ENCODE results near the gene LRWD1. TPM values are rescaled to one million over a fixed set of nuclear protein-coding genes. Genes with fewer than 3 reads are reported as not detected.

LRWD1 gene
- total and polyA plus RNA-seq, 2 of the 4 experiments (the other 2 are of a cell fraction), result 20.3 to 27.2 TPM

- H2AK5ac ChIP-seq (ENCODE audit: low read depth, low read length), result no peak overlapping the region
- no peak overlapping the region for H3K18ac ChIP-seq (ENCODE audit: low read depth, low read length)
- H3K79me1 ChIP-seq (ENCODE audit: low read depth in 1 of 2, low read length in 2 of 2), result peaks cover 0 to 7% of the 10 kb centered on the region in 2 experiments; a peak in 2 of 4 replicates
- H3K27me3 ChIP-seq (ENCODE audit: control insufficient read depth, insufficient read depth, low read length), result no peaks in the 10 kb centered on the region
- no peak overlapping the region for H4K5ac ChIP-seq (ENCODE audit: low read depth, low read length)
- H3K36me3 ChIP-seq (ENCODE audit: control insufficient read depth, insufficient read depth, low read length), result peaks cover 38% of the 10 kb centered on the region
- no peak overlapping the region for H3K4me3 ChIP-seq (ENCODE audit: insufficient read depth, low read depth, low read length)
- H4K8ac ChIP-seq (ENCODE audit: low read depth in 2 of 2, low read length in 2 of 2), result no peak overlapping the region
- no peak overlapping the region for H3K4me2 ChIP-seq (ENCODE audit: low read depth, low read length)
- H2AFZ ChIP-seq (replicated peaks; ENCODE audit: low read length, poor library complexity), result no peak overlapping the region
- no peak overlapping the region for H2AK9ac ChIP-seq (replicated peaks; ENCODE audit: low read depth, low read length, poor library complexity)
- ATAC-seq (ENCODE audit: low read depth), result no peak
- no peak overlapping the region for H3K4ac ChIP-seq (ENCODE audit: low read depth, low read length)
- intact Hi-C loops (cut with micrococcal nuclease) (no loop called here), in situ Hi-C loops (cut with MboI; ENCODE audit: low sequenced_read_pairs) (no loop called here), dilution Hi-C loops (cut with HindIII; ENCODE audit: low sequenced_read_pairs, unreplicated experiment) (no loop called here)
- no peak for DNase-seq
- BruUV-seq (replicated peaks), result no TSS peak
- WGBS, 2 experiments (ENCODE audit: extremely low coverage in 2 of 2, insufficient read length in 1 of 2), result no CpG with 5 or more reads among the region's 31 CpGs
- H3K9me3 ChIP-seq (ENCODE audit: control insufficient read depth, insufficient read depth, low read length), result no peaks in the 10 kb centered on the region
- H3K9ac ChIP-seq (ENCODE audit: low read depth, low read length), result no peak overlapping the region
- no peak overlapping the region for H3K23ac ChIP-seq (ENCODE audit: low read depth, low read length)
- H2BK20ac ChIP-seq (ENCODE audit: low read depth, low read length), result no peak overlapping the region
- H3K4me1 ChIP-seq (ENCODE audit: control insufficient read depth, insufficient read depth, low read length), result no peaks in the 10 kb centered on the region; the same call in 1 of the 2 replicates
- ChIA-PET POLR2A (ENCODE audit: unreplicated experiment) (no interaction called here), CTCF (no interaction called here)
- peaks cover 5% of the 10 kb centered on the region; the same call in 1 of the 2 replicates for H4K20me1 ChIP-seq (ENCODE audit: insufficient read depth, low read length)
- H4K91ac ChIP-seq (ENCODE audit: insufficient read depth, low read depth, low read length), result no peak overlapping the region
- H3K27ac ChIP-seq (ENCODE audit: insufficient read depth, low read length), result no peak overlapping the region
- H2BK120ac ChIP-seq (ENCODE audit: low read depth, low read length), result no peak overlapping the region
- H3K14ac ChIP-seq (replicated peaks; ENCODE audit: low read depth, low read length), result no peak overlapping the region
- no peak overlapping the region for H3K56ac ChIP-seq (ENCODE audit: extremely low read depth, insufficient read depth, low read length)
- H3K9me1 ChIP-seq (ENCODE audit: insufficient read depth, low read length), result 0 out of 2 replicates have a peak, but pooled peaks cover 2% of the 10 kb centered on the region
- H2BK15ac ChIP-seq (ENCODE audit: low read depth, low read length), result no peak overlapping the region
- no peak overlapping the region for H2BK5ac ChIP-seq (ENCODE audit: low read depth, low read length, poor library complexity, severe bottlenecking)
- TF ChIP-seq FOS (IDR thresholded peaks at IDR 0.05; ENCODE audit: low read depth, low read length) (no peak), MAZ (IDR thresholded peaks at IDR 0.05; ENCODE audit: borderline replicate concordance, low read depth, low read length) (no peak), RAD21 (IDR thresholded peaks at IDR 0.05; ENCODE audit: low read length) (no peak), RFX5 (IDR thresholded peaks at IDR 0.05; ENCODE audit: low read depth, low read length) (no peak), CHD1 (IDR thresholded peaks at IDR 0.05; ENCODE audit: low read depth, low read length) (no peak), MXI1 (IDR thresholded peaks at IDR 0.05; ENCODE audit: borderline replicate concordance, low read depth, low read length) (no peak), SMC3 (IDR thresholded peaks at IDR 0.05; ENCODE audit: low read depth, low read length) (no peak), CEBPB (IDR thresholded peaks at IDR 0.05; ENCODE audit: low read depth, low read length) (no peak), RCOR1 (IDR thresholded peaks at IDR 0.05; ENCODE audit: insufficient replicate concordance, low read length) (no peak), POLR2A (IDR thresholded peaks at IDR 0.05; ENCODE audit: low read depth, low read length) (no peak), CTCF (conservative IDR thresholded peaks at IDR 0.05; ENCODE audit: low read depth, low read length) (no peak), MAFK (IDR thresholded peaks at IDR 0.05; ENCODE audit: low read depth, low read length) (no peak), ELK1 (IDR thresholded peaks at IDR 0.05; ENCODE audit: borderline replicate concordance, low read depth, low read length) (no peak), NFE2L2 (IDR thresholded peaks at IDR 0.05; ENCODE audit: low read depth, low read length) (no peak)
- TF ChIP-seq, protein P1, sequence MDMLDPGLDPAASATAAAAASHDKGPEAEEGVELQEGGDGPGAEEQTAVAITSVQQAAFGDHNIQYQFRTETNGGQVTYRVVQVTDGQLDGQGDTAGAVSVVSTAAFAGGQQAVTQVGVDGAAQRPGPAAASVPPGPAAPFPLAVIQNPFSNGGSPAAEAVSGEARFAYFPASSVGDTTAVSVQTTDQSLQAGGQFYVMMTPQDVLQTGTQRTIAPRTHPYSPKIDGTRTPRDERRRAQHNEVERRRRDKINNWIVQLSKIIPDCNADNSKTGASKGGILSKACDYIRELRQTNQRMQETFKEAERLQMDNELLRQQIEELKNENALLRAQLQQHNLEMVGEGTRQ (IDR thresholded peaks at IDR 0.05; ENCODE audit: low read depth, low read length), result no peak
Observed at GRCh38 chr7:102472126-102473041, 7.6 kb downstream of the LRWD1 start.

All from IMR-90 (cell line).